ENCODE results near the gene ATXN3.
"Not testable (repeated sequence)": the region's sequence is repeated elsewhere in the genome, so short reads cannot be mapped to it uniquely, and the experiment has no call there.

Gene ATXN3

DNA sequence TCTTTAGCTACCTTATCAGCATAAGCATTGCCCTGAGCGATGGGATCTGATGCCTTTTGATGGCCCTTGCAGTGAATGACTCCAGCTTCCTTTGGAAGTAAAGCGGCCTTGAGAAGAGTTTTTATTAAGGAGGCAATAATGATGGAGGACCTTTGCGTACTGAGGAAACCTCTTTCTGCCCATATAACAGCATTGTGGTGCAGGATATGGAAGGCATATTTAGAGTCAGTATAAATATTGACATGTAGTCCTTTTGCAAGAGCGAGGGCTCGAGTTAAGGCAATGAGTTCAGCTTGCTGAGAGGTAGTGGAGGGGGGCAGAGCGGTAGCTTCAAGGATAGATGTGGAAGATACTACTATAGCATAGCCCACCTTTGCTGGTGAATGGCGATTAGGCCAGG is 60.5 kb downstream of the ATXN3 start:
- not testable (repeated sequence) for H3K36me3 ChIP-seq (ENCODE audit: control insufficient read depth in 1 of 2, insufficient read depth in 2 of 2, low read length in 2 of 2); H4K8ac ChIP-seq (ENCODE audit: low read depth, low read length); DNase-seq; H2BK12ac ChIP-seq (ENCODE audit: low read length); H3K4me2 ChIP-seq (ENCODE audit: low read length); H4K91ac ChIP-seq (ENCODE audit: low read depth, low read length); H3K79me2 ChIP-seq (ENCODE audit: control insufficient read depth, insufficient read depth, low read length, poor library complexity); H3K4ac ChIP-seq (ENCODE audit: low read depth, low read length); H3K9ac ChIP-seq (ENCODE audit: low read length); H2BK120ac ChIP-seq (ENCODE audit: insufficient read depth, low read length, poor library complexity); H2AFZ ChIP-seq (ENCODE audit: insufficient read depth, low read length, poor library complexity); H3K18ac ChIP-seq (ENCODE audit: low read length); H3K4me1 ChIP-seq (ENCODE audit: control insufficient read depth in 1 of 2, insufficient read depth in 2 of 2, low read length in 2 of 2); H2AK5ac ChIP-seq (ENCODE audit: low read length); H3K9me3 ChIP-seq (ENCODE audit: insufficient read depth, low read depth, low read length); H4K12ac ChIP-seq (ENCODE audit: low read depth, low read length); H3K4me3 ChIP-seq (ENCODE audit: low read depth, low read length); H3K79me1 ChIP-seq (ENCODE audit: low read length); H3K27ac ChIP-seq (ENCODE audit: low read depth, low read length); H3K14ac ChIP-seq (ENCODE audit: low read length); H2BK5ac ChIP-seq (ENCODE audit: low read depth, low read length, poor library complexity); H3K23ac ChIP-seq (ENCODE audit: low read length); H3K27me3 ChIP-seq (ENCODE audit: insufficient read depth, low read length)
- WGBS (ENCODE audit: extremely low coverage, insufficient coverage, insufficient read length), result no CpG with 5 or more reads among the region's 7 CpGs

GRCh38 chr14:92041766-92042165 is 64.6 kb downstream of the ATXN3 start:
- not testable (repeated sequence) for H3K4me3 ChIP-seq (ENCODE audit: low read depth, low read length); H4K91ac ChIP-seq (ENCODE audit: low read depth, low read length); H3K14ac ChIP-seq (ENCODE audit: low read length); H3K23ac ChIP-seq (ENCODE audit: low read length); H3K36me3 ChIP-seq (ENCODE audit: control insufficient read depth in 1 of 2, insufficient read depth in 2 of 2, low read length in 2 of 2); H3K18ac ChIP-seq (ENCODE audit: low read length); H3K9ac ChIP-seq (ENCODE audit: low read length); H3K9me3 ChIP-seq (ENCODE audit: insufficient read depth, low read depth, low read length); H2BK120ac ChIP-seq (ENCODE audit: insufficient read depth, low read length, poor library complexity); H2AFZ ChIP-seq (ENCODE audit: insufficient read depth, low read length, poor library complexity); H2BK5ac ChIP-seq (ENCODE audit: low read depth, low read length, poor library complexity); H2AK5ac ChIP-seq (ENCODE audit: low read length); H3K79me2 ChIP-seq (ENCODE audit: control insufficient read depth, insufficient read depth, low read length, poor library complexity); H3K27ac ChIP-seq (ENCODE audit: low read depth, low read length); H3K4me2 ChIP-seq (ENCODE audit: low read length); H3K27me3 ChIP-seq (ENCODE audit: insufficient read depth, low read length); H3K4ac ChIP-seq (ENCODE audit: low read depth, low read length); H4K8ac ChIP-seq (ENCODE audit: low read depth, low read length); DNase-seq; H3K4me1 ChIP-seq (ENCODE audit: control insufficient read depth in 1 of 2, insufficient read depth in 2 of 2, low read length in 2 of 2); H2BK12ac ChIP-seq (ENCODE audit: low read length); H4K12ac ChIP-seq (ENCODE audit: low read depth, low read length)
- H3K79me1 ChIP-seq (ENCODE audit: low read length), result peaks cover 12% of the 10 kb centered on the region
- no CpG with 5 or more reads among the region's 2 CpGs for WGBS (ENCODE audit: extremely low coverage, insufficient coverage, insufficient read length)

DNA sequence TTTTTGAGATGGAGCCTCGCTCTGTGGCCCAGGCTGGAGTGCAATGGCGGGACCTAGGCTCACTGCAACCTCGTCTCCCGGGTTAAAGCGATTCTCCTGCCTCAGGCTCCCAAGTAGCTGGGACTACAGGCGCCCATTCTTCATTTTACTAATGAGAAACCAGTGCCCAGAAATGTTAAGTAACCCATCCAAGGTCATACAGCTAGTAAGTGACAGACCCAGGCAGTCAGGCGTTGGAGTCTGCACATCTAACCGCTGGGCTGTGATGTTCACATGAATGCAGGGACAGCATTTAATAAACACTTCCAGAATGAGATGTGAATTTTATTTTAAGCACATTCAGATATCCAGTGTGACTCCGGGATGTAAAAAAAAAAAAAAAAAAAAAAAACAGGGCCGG is 65.2 kb downstream of the ATXN3 start:
- Histone ChIP-seq H3K79me2 (ENCODE audit: control insufficient read depth, insufficient read depth, low read length, poor library complexity) (peaks cover 7% of the 10 kb centered on the region), H3K9me3 (ENCODE audit: insufficient read depth, low read depth, low read length) (no peaks in the 10 kb centered on the region), H3K14ac (ENCODE audit: low read length) (no peak overlapping the region), H3K4me1 (ENCODE audit: control insufficient read depth in 1 of 2, insufficient read depth in 2 of 2, low read length in 2 of 2) (peaks cover 2 to 3% of the 10 kb centered on the region in 2 experiments), H3K9ac (ENCODE audit: low read length) (no peak overlapping the region), H3K27me3 (ENCODE audit: insufficient read depth, low read length) (no peaks in the 10 kb centered on the region), H4K12ac (ENCODE audit: low read depth, low read length) (peak overlapping the region; percentile 65), H3K4me2 (ENCODE audit: low read length) (peak overlapping the region; percentile 85), H2AFZ (ENCODE audit: insufficient read depth, low read length, poor library complexity) (no peak overlapping the region), H2BK5ac (ENCODE audit: low read depth, low read length, poor library complexity) (no peak overlapping the region), H4K8ac (ENCODE audit: low read depth, low read length) (no peak overlapping the region), H3K27ac (ENCODE audit: low read depth, low read length) (no peak overlapping the region), H3K79me1 (ENCODE audit: low read length) (peaks cover 12% of the 10 kb centered on the region), H3K18ac (ENCODE audit: low read length) (peak overlapping the region; percentile 74), H3K4ac (ENCODE audit: low read depth, low read length) (no peak overlapping the region), H4K91ac (ENCODE audit: low read depth, low read length) (no peak overlapping the region), H2BK120ac (ENCODE audit: insufficient read depth, low read length, poor library complexity) (no peak overlapping the region), H3K23ac (ENCODE audit: low read length) (no peak overlapping the region), H3K4me3 (ENCODE audit: low read depth, low read length) (no peak overlapping the region), H3K36me3 (ENCODE audit: control insufficient read depth in 1 of 2, insufficient read depth in 2 of 2, low read length in 2 of 2) (no peaks in the 10 kb centered on the region), H2BK12ac (ENCODE audit: low read length) (no peak overlapping the region), H2AK5ac (ENCODE audit: low read length) (no peak overlapping the region)
- no CpG with 5 or more reads among the region's 10 CpGs for WGBS (ENCODE audit: extremely low coverage, insufficient coverage, insufficient read length)
- no peak for DNase-seq

- WGBS (ENCODE audit: extremely low coverage, insufficient coverage, insufficient read length), result no CpG with 5 or more reads among the region's 13 CpGs
- H3K18ac ChIP-seq (ENCODE audit: low read length), result peak overlapping the region; percentile 62
Measured at GRCh38 chr14:92040431-92041051, 65.8 kb downstream of the ATXN3 start.

More at GRCh38 chr14:92040431-92041051, 65.8 kb downstream of the ATXN3 start:
- Histone ChIP-seq H3K79me2 (ENCODE audit: control insufficient read depth, insufficient read depth, low read length, poor library complexity) (peaks cover 7% of the 10 kb centered on the region), H2BK120ac (ENCODE audit: insufficient read depth, low read length, poor library complexity) (no peak overlapping the region), H2AFZ (ENCODE audit: insufficient read depth, low read length, poor library complexity) (peak overlapping the region; percentile 52), H3K27me3 (ENCODE audit: insufficient read depth, low read length) (no peaks in the 10 kb centered on the region), H2BK12ac (ENCODE audit: low read length) (no peak overlapping the region), H3K4me2 (ENCODE audit: low read length) (peak overlapping the region; percentile 85), H3K27ac (ENCODE audit: low read depth, low read length) (peak overlapping the region; percentile 83), H4K12ac (ENCODE audit: low read depth, low read length) (peak overlapping the region; percentile 95), H3K4ac (ENCODE audit: low read depth, low read length) (no peak overlapping the region), H2AK5ac (ENCODE audit: low read length) (no peak overlapping the region), H2BK5ac (ENCODE audit: low read depth, low read length, poor library complexity) (no peak overlapping the region), H3K79me1 (ENCODE audit: low read length) (peaks cover 12% of the 10 kb centered on the region), H3K23ac (ENCODE audit: low read length) (no peak overlapping the region), H4K91ac (ENCODE audit: low read depth, low read length) (no peak overlapping the region), H3K4me1 (ENCODE audit: control insufficient read depth in 1 of 2, insufficient read depth in 2 of 2, low read length in 2 of 2) (peaks cover 2 to 3% of the 10 kb centered on the region in 2 experiments), H3K9me3 (ENCODE audit: insufficient read depth, low read depth, low read length) (no peaks in the 10 kb centered on the region), H3K14ac (ENCODE audit: low read length) (peak overlapping the region; percentile 85), H3K9ac (ENCODE audit: low read length) (peak overlapping the region; percentile 87), H3K36me3 (ENCODE audit: control insufficient read depth in 1 of 2, insufficient read depth in 2 of 2, low read length in 2 of 2) (no peaks in the 10 kb centered on the region), H3K4me3 (ENCODE audit: low read depth, low read length) (peak overlapping the region; percentile 86), H4K8ac (ENCODE audit: low read depth, low read length) (peak overlapping the region; percentile 95)
- DNase-seq, result peak; percentile 3 to 67
